HG03342 (cell line): Measurements from ENCODE around the gene HMMR.
"Not testable (repeated sequence)": the region's sequence is repeated elsewhere in the genome, so short reads cannot be mapped to it uniquely, and the experiment has no call there.

Experiments
- ATAC-seq: cut with Tn5 transposase; IDR thresholded peaks from one replicate; pipeline ENCODE4 v1.9.1; 2021; ENCODE audit warnings: mild to moderate bottlenecking, moderate library complexity; ENCODE audit not compliant: unreplicated experiment

Gene HMMR

GRCh38 chr5:163505368-163506094 lies 45.1 kb downstream of the HMMR start, which contains the start of gene MAT2B:
TSS of gene MAT2B (plus strand) at chr5:163505619. CDS start at chr5:163505687, 68 bp downstream.
- ATAC-seq, result peak; percentile 87

- ATAC-seq, result peak; percentile 12
These were observed 45.6 kb downstream of the HMMR start for GRCh38 chr5:163506095-163506457.

GRCh38 chr5:163506726-163507125 lies 46.3 kb downstream of the HMMR start:
- no peak for ATAC-seq

- no peak for ATAC-seq
These were observed 48.3 kb downstream of the HMMR start for GRCh38 chr5:163508753-163509152.

GRCh38 chr5:163509291-163509951 lies 49.0 kb downstream of the HMMR start:
- no peak for ATAC-seq

- ATAC-seq, result no peak
These were observed 52.1 kb downstream of the HMMR start for GRCh38 chr5:163512526-163512925.

- ATAC-seq, result no peak
These were observed 64.7 kb downstream of the HMMR start for GRCh38 chr5:163525096-163525495.

- no peak for ATAC-seq
These were observed 69.3 kb downstream of the HMMR start for GRCh38 chr5:163529698-163530097.

- no peak for ATAC-seq
These were observed 70.8 kb downstream of the HMMR start for GRCh38 chr5:163531272-163531671.

- no peak for ATAC-seq
These were observed 72.0 kb downstream of the HMMR start for GRCh38 chr5:163532171-163533084.

GRCh38 chr5:163533223-163533622 lies 72.8 kb downstream of the HMMR start:
- no peak for ATAC-seq

- no peak for ATAC-seq
These were observed 74.2 kb downstream of the HMMR start for GRCh38 chr5:163534492-163535094.

- ATAC-seq, result no peak
These were observed 74.9 kb downstream of the HMMR start for GRCh38 chr5:163535290-163535689.

- ATAC-seq, result not testable (repeated sequence)
These were observed 76.0 kb downstream of the HMMR start for GRCh38 chr5:163536442-163536841.

- ATAC-seq, result no peak
These were observed 80.3 kb downstream of the HMMR start for GRCh38 chr5:163540696-163541095.
